NCI-H1048 (cell line): ENCODE measurements around the gene DGCR2.
"Not testable (repeated sequence)": the region's sequence is repeated elsewhere in the genome, so short reads cannot be mapped to it uniquely, and the experiment has no call there.

ENCODE experiments used
- DNase-seq: peaks from one replicate; lab custom pipeline; 2025; lab: John Stamatoyannopoulos, UW

DGCR2 gene

DNA sequence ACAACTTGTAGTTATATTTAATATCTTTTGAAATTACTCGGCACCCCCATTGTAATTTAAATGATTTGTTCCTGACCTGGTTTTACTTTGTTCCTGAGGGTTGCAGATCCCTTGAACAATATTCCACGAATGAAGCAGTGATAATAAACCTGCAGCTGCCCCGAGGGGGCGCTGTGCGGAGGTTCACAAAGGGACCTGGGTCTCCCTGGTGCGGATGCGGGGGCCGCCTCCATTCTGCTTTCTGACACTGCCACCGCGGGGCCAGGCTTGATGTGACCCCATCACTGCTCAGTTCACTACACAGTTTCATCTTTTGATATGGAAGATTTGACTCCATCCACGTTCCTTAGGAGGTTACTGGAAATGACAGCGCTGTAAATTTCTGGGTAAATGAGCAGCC lies 123.2 kb downstream of the DGCR2 start:
- DNase-seq: no peak

DNA sequence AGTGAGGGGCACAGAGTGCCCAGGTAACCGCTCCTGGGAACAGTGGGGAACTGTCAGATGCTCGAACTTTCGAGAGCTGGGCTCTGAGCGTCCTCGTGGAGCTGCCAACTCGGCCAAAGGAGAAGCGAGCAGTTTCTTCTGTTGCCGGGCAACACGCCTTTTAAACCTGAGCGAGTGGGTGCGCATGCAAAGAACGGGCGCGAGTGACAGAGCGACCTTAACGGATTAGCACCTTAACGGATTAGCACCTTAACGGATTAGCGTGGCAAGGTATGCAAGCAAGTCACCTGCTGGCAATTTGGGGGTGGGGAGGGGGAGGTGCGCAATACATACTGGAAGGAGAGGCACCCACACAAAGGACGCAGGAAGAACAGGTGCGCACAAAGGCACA lies 124.3 kb downstream of the DGCR2 start:
- no peak for DNase-seq

DNA sequence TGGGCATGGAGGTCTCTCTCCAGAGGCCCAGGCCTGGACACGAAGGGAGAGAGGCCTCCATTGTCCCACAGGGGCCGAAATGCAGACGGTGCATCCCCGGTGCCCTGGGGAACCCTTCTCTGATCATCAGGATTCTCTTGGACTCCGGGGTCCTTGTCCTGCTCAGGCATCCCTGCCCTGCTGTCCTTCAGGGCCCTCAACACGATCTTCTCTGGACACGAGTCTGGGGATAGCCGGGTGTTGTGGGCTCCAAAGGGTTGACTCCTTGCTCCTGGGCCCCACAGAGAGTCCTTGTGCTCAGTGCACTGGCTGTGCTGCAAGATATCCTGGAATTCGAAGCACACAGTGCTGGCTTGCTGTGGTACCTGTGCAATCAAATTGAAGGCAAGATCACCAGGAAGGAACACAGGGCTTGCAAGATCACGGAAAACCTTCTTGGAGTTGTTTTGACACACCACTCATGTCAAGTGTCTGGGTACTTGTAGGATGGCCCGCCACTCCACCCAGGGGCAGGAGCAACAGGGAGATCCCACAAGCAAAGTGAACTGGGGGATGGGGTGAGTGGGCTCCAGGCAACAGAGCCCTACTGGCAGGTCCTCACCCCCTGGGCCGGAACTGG lies 124.8 kb downstream of the DGCR2 start:
- no peak for DNase-seq

DNA sequence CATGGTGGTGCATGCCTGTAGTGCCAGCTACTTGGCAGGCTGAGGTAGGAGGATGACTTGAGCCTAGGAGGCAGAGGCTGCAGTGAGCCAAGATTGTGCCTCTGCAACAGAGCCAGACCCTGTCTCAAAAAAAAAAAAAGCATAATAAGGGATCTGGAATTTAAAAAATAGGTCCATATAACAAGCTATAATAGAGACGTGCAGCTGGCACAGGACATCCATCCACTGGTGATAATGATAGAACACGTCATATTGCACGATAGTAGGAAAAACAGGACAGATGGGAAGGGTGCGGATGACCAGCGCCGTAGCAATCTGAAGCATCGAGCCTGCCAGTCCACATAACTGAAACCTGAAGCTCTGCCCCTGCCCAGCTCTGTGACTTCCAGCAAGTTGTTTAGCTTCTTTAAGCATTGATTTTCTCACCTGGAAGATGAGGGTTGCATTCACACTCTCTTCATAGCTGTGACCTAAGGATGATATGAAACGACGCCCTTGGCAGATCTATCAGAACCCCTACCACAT lies 125.8 kb downstream of the DGCR2 start:
- no peak for DNase-seq

DNA sequence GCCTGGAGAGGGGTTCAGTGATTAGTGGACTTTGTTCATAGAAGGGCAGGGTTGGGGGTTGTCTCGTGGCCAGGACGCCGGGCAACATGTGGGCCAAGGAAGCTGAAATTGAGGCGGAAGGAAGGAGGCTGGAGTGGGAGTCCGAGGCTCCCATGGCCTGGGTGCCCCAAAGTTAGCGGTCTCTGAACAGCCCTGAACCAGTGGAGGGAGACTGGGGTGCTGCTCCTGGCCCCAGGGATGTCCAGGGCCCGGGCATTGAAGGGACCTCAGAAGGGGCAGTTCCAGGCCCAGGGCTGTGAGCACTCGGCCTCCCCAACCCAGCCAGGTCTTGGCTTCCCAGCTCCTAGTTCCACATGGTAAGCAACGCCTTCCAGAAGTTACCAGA lies 126.9 kb downstream of the DGCR2 start:
- no peak for DNase-seq

DNA sequence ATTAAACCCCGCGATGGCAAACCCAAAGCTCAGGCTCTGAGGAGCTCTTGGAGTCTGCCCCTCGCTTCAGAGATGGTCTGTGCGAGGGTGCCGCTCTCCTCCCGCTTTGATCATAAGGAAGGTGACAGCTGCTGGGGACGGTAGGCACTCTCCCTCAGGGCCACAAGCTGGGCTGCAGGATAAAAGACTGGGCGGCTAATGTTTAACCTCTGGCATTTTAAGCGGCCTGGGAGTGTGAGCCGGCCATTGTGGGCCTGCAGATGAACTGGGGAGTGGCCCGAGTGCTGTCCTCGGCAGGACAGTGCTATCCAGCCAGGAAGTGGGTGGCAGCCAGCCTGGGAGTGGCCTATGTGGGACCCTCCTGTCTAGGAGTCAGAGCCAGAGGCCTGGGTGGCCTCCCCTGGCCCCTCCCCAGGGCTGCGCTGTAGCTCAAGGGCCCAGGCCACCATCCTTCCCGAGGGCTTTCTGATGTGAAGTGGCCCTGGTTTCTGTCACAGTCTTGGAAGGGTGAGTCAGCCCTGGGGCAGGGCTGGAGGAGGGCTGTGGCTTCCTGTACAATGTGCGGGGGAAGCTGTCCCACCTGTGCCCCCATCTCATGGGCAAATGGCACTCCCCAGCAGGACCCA lies 127.4 kb downstream of the DGCR2 start:
- DNase-seq: no peak

DNA sequence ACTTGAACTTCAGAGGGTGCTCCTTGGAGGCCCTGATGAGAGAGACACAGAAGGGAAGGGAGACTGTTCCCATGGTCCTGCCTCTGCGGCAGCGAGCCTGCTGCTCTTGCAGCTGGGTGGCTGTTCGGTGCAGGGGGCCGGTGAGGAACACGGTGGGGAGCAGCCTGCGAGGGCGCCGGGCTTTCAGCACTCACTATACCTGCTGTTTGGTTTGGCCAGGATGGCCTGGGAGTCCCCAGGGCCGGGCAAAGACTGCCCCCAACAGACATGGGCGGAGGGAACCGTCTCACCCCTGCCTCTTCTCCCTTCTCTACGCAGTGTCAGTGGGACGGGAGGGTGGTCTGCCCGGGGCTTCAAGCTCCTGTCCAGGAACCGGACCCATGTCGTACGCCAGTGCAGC lies 128.2 kb downstream of the DGCR2 start:
- DNase-seq: no peak

DNA sequence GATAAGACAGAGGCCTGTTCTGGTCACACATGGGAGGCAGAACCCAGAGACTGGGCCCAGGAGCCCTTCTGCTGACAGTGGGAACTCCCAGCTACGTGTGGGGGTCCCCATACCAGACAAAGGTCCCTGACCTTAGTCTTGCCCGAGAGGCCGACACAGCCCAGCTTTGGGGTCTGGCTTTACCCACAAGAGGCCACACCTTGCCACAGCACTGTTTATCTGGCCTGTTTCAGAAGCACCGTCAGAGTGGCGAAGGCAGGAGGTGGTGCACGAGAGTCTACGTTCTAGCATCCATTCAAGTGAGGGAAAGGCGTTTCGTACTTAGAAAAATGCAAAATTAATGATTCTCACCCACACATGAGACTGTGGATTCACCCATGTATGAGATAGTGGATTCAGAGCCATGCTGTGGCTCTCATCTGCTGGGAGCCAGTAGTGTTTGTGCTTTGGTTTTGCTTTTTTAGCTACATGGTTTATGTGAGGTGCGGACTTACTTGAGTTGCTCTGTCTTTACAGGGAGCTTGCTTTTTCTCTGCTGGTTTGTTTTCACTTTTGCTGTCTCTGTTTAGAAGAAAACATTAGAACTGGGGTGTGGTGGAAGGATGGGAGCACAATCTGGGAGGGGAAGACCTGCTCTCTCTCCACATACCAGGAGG lies 129.5 kb downstream of the DGCR2 start:
- DNase-seq: no peak

DNA sequence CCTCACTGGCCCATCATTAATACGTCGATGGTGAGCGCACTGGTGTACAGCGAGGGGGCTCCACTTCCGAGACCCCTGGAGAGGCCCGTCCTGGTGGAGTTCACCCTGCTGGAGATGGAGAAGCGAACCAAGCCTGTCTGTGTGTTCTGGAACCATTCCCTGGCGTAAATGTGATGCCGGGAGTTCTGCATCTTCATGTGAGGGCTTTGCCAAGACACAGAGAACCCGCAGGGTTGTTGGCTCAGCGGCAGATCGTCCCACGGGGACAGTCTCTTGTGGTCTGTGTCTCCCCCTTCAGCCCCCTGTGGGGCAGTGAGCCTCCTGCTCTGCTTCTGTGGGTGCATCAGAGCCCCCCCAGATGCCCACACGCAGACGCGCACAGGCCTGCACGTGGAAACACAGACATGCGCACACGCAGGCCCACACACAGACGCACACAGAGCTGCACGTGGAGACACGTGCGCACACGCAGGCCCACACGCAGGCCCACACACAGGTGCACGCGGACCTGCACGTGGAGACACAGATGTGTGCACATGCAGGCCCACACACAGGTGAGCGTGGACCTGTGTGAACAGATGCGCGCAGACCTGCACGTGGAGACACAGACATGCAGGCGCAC lies 130.3 kb downstream of the DGCR2 start:
- DNase-seq: no peak

DNA sequence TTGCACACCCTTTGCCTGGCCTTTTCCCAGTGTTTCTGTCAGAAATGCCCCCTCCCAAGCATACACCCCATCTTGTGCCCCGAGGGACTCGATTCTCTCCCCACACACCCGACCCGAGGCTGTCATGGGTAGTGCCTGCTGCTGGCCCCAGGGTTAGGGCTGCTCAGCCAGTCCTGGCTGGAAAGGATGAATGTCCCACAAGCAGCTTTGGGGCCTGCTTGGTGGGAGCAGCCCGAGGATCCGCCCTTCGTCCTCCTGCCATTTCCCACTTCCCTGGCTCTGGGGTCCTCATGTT lies 131.1 kb downstream of the DGCR2 start:
- DNase-seq: no peak

DNA sequence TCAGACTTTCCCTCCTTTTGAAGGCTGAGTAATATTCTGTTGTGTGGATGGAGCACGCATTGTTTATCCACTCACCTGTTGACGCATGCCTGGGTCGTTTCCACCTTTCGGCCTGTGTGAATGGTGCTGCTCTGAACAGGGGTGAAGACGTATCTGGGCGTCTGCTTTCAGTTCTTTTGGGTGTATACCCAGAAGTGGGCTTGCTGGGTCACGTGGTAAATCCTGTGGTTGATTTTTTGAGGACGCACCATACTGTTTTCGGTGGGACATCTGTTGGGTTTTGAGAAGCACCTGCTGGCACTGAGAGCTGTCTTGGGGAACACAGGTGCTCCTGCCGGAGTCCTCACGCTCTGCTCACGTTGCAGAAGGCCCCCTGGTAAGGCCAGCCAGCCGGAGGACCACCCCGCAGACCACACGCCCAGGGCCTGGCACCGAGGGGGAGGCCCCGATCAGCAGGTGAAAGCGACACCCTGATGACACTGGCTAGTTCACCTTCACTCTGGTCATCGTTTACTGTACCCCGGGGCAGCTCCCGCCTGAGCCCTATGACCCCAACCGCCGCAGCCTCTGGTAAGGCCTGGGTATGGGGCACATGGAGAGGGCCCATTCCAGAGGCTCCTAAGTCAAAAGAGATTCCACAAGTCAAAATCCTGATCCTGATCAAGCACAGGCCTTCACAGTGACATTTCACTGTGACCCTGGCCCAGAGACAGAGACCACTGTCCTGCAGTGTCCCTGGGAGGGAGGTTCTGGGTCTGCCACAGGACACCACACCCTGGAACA lies 131.7 kb downstream of the DGCR2 start:
- no peak for DNase-seq

DNA sequence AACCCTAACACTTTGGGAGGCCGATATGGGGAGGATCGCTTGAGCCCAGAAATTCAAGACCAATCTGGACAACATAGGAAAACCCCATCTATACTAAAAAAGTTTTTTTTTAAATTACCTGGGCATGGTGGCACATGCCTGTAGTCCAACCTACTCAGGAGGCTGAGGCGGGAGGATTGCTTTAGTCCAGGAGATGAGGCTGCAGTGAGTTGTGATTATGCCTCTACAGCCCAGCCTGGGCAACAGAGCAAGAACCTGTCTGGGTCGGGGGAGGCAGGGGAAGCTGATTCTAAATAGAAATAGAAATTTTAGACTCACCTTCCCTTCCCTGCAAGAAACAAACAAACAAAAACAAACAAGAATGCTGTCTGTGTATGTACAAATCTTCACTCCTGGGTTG lies 133.3 kb downstream of the DGCR2 start:
- no peak for DNase-seq

DNA sequence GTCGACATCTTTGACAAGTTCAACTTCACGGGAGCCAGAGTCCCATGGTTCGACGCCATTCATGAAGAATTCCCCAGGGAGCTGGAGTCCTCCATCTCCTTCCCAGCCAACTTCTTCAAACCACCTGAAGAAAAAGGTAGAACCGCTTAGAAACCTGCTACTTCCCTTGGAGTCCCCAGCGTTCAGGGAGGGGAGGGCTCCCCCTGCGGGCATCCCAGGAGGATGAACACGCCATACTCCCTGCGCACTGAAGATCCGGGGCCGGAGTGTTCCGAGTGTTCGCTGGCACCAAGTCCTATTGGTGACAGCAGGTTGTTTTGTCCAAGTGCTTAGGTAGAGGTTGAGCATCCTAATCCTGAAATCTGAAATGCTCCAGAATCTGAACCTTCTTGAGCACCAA lies 134.4 kb downstream of the DGCR2 start:
- DNase-seq: no peak

DNA sequence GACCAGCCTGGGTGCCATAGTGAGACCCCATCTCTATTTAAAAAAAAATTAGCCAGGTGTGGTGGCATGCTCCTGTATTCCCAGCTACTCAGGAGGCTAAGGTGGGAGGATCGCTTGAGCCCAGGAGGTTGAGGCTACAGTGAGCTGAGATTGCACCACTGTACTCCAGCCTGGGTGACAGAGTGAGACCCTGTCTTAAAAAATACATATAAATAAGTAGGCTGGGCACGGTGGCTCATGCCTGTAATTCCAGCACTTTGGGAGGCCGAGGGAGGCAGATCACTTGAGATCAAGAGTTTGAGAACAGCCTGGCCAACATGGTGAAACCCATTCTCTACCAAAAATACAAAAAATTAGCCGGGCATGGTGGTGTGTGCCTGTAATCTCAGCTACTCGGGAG lies 135.1 kb downstream of the DGCR2 start:
- not testable (repeated sequence) for DNase-seq
